ENCODE measurements around the gene KDM4C. TPM values are rescaled to one million over a fixed set of nuclear protein-coding genes. Genes with fewer than 3 reads are reported as not detected.

The KDM4C gene
- total and polyA plus RNA-seq, 2 of the 4 experiments (the other 2 are of a cell fraction), result 11.8 to 23.8 TPM

DNA sequence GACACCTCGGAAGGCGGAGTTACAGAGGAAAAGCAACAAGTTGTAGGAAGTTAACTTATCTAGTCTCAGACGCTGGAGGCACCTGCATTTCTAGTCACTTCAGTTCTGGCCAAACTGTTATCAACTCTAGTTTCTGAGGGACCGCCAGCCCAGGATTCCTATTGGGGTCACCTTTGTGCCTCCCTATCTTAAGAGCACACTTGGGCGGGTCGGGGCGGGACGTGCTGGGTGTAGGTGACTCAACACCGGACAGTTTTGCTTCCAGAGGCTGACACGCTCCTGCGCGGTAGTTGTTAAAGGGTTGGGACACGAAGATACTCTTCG lies 679 bp upstream of the KDM4C start:
- Histone ChIP-seq H2BK120ac (ENCODE audit: low read depth, low read length) (peak overlapping the region; percentile 52; the same call in 1 of the 2 replicates), H3K23ac (ENCODE audit: low read depth, low read length) (peak overlapping the region; percentile 90), H3K9ac (ENCODE audit: low read depth, low read length) (peak overlapping the region; percentile 75), H2AFZ (replicated peaks; ENCODE audit: low read length, poor library complexity) (peak overlapping the region; percentile 100), H3K27me3 (ENCODE audit: control insufficient read depth, insufficient read depth, low read length) (no peaks in the 10 kb centered on the region), H3K56ac (ENCODE audit: extremely low read depth, insufficient read depth, low read length) (peak overlapping the region; percentile 69; the same call in 1 of the 2 replicates), H4K5ac (ENCODE audit: low read depth, low read length) (peak overlapping the region; percentile 97), H3K27ac (ENCODE audit: insufficient read depth, low read length) (peak overlapping the region; percentile 90), H2BK15ac (ENCODE audit: low read depth, low read length) (peak overlapping the region; percentile 55; the same call in 2 of the 3 replicates), H3K18ac (ENCODE audit: low read depth, low read length) (peak overlapping the region; percentile 87), H3K14ac (replicated peaks; ENCODE audit: low read depth, low read length) (peak overlapping the region; percentile 77), H2AK9ac (replicated peaks; ENCODE audit: low read depth, low read length, poor library complexity) (peak overlapping the region; percentile 99), H3K9me1 (ENCODE audit: insufficient read depth, low read length) (no peaks in the 10 kb centered on the region), H3K4me2 (ENCODE audit: low read depth, low read length) (peak overlapping the region; percentile 95), H2BK20ac (ENCODE audit: low read depth, low read length) (0 out of 2 replicates have a peak overlapping the region, but pooled peaks have one; percentile 30), H4K20me1 (ENCODE audit: insufficient read depth, low read length) (peaks cover 10% of the 10 kb centered on the region), H3K4me1 (ENCODE audit: control insufficient read depth, insufficient read depth, low read length) (no peaks in the 10 kb centered on the region), H3K4me3 (ENCODE audit: insufficient read depth, low read depth, low read length) (peak overlapping the region; percentile 57), H3K9me3 (ENCODE audit: control insufficient read depth, insufficient read depth, low read length) (no peaks in the 10 kb centered on the region), H2AK5ac (ENCODE audit: low read depth, low read length) (0 out of 2 replicates have a peak overlapping the region, but pooled peaks have one; percentile 18), H2BK5ac (ENCODE audit: low read depth, low read length, poor library complexity, severe bottlenecking) (peak overlapping the region; percentile 90), H4K91ac (ENCODE audit: insufficient read depth, low read depth, low read length) (peak overlapping the region; percentile 71; the same call in 1 of the 2 replicates), H3K4ac (ENCODE audit: low read depth, low read length) (peak overlapping the region; percentile 74), H3K79me1 (ENCODE audit: low read depth in 1 of 2, low read length in 2 of 2) (peaks cover 0 to 21% of the 10 kb centered on the region in 2 experiments; a peak in 2 of 4 replicates), H4K8ac (ENCODE audit: low read depth in 2 of 2, low read length in 2 of 2) (peak overlapping the region; percentile 97 to 99), H3K36me3 (ENCODE audit: control insufficient read depth, insufficient read depth, low read length) (no peaks in the 10 kb centered on the region)
- WGBS, 2 experiments (ENCODE audit: extremely low coverage in 2 of 2, insufficient read length in 1 of 2), result 7% methylated on average over 5 of the region's 14 CpGs; no CpG with 5 or more reads in 1 of the 2 experiments
- in situ Hi-C loops (cut with MboI; ENCODE audit: low sequenced_read_pairs), result loop anchor here (10.0 kb wide), 1 partner anchor 72 kb away; no protein-coding TSS in a partner anchor
- dilution Hi-C loops (cut with HindIII; ENCODE audit: low sequenced_read_pairs, unreplicated experiment), result no loop called here
- ATAC-seq (ENCODE audit: low read depth) (peak; percentile 50), DNase-seq (no peak)
- intact Hi-C loops (cut with micrococcal nuclease), result no loop called here
- BruUV-seq (replicated peaks), result no TSS peak
- POLR2A ChIA-PET (ENCODE audit: unreplicated experiment), result interaction anchor here (0.7 to 1.3 kb wide), 3 partner anchors 20 to 76 kb away, joined by 3 to 4 read pairs (median 4); no protein-coding TSS in a partner anchor
- CTCF ChIA-PET, result interaction anchor here (0.7 to 0.8 kb wide), 2 partner anchors 17 to 20 kb away, joined by 3 read pairs; no protein-coding TSS in a partner anchor
- TF ChIP-seq NFE2L2 (IDR thresholded peaks at IDR 0.05; ENCODE audit: low read depth, low read length), result no peak
- TF ChIP-seq CEBPB (IDR thresholded peaks at IDR 0.05; ENCODE audit: low read depth, low read length), result no peak
- TF ChIP-seq RCOR1 (IDR thresholded peaks at IDR 0.05; ENCODE audit: insufficient replicate concordance, low read length), result no peak
- peak; percentile 70 for TF ChIP-seq BHLHE40 (IDR thresholded peaks at IDR 0.05; ENCODE audit: low read depth, low read length)
